Common myeloid progenitor, CD34-positive (primary cell): ENCODE results near the gene VWC2L.

Experiments used
- CTCF ChIA-PET: fragments of 350-600 bp; sonication (Branson Sonifier 250); formaldehyde crosslinking; loops from one replicate; lab custom pipeline; 2021; ENCODE audit warnings: antibody characterized with exemption; lab: Charles Lee
- POLR2A ChIA-PET: fragments of 350-600 bp; sonication (Branson Sonifier 250); formaldehyde crosslinking; loops from one replicate; lab custom pipeline; 2021; ENCODE audit warnings: antibody characterized with exemption; lab: Charles Lee
- DNase-seq, 3 donors: peaks; one replicate each; pipeline versions ENCODE4 v3.0.0 to v3.0.0-alpha.2; 2013
- H3K27ac ChIP-seq, 2 experiments: 1 replicate in 1 of 2; 2 replicates in 1 of 2; pipeline ENCODE4 v1.7.0; 2013; ENCODE audit warnings: inconsistent platforms in 2 of 2, low read length in 2 of 2, mild to moderate bottlenecking in 2 of 2, low read depth in 1 of 2, moderate library complexity in 1 of 2; ENCODE audit not compliant: severe bottlenecking in 2 of 2, insufficient read depth in 1 of 2, poor library complexity in 1 of 2
- H3K27me3 ChIP-seq, 5 experiments: replicated peaks in 2 of 5; 1 replicate in 3 of 5; 2 replicates in 2 of 5; pipeline versions ENCODE4 v1.6.1 to v1.7.0; 2013; ENCODE audit warnings: low read length in 4 of 5, mild to moderate bottlenecking in 2 of 5, moderate library complexity in 2 of 5, inconsistent platforms in 1 of 5; ENCODE audit not compliant: insufficient read depth in 5 of 5, control insufficient read depth in 4 of 5
- H3K36me3 ChIP-seq, 4 experiments: 1 replicate in 2 of 4; 2 replicates in 2 of 4; pipeline versions ENCODE4 v1.6.1 to v1.7.0; 2013; ENCODE audit warnings: low read length in 3 of 4, control low read depth in 1 of 4, mild to moderate bottlenecking in 1 of 4; ENCODE audit not compliant: control insufficient read depth in 4 of 4, insufficient read depth in 4 of 4
- H3K4me1 ChIP-seq, 4 experiments: 1 replicate in 3 of 4; 2 replicates in 1 of 4; pipeline versions ENCODE4 v1.6.1 to v1.7.1; 2013; ENCODE audit warnings: low read length in 3 of 4, mild to moderate bottlenecking in 3 of 4, control low read depth in 1 of 4, inconsistent platforms in 1 of 4, moderate library complexity in 1 of 4; ENCODE audit not compliant: control insufficient read depth in 4 of 4, insufficient read depth in 4 of 4; ENCODE audit errors: control extremely low read depth in 1 of 4
- H3K4me3 ChIP-seq, 7 experiments: 1 replicate in 4 of 7; 2 replicates in 3 of 7; pipeline versions ENCODE4 v1.5.1 to v1.7.0; 2013; ENCODE audit warnings: mild to moderate bottlenecking in 7 of 7, low read length in 6 of 7, moderate library complexity in 6 of 7, inconsistent platforms in 2 of 7, low read depth in 2 of 7, control low read depth in 1 of 7; ENCODE audit not compliant: insufficient read depth in 4 of 7, control insufficient read depth in 1 of 7; ENCODE audit errors: extremely low read depth in 1 of 7
- H3K9me3 ChIP-seq, 5 experiments: 1 replicate in 4 of 5; 2 replicates in 1 of 5; pipeline versions ENCODE4 v1.6.1 to v1.7.1; 2013; ENCODE audit warnings: low read length in 4 of 5, mild to moderate bottlenecking in 2 of 5, inconsistent platforms in 1 of 5, low read depth in 1 of 5, moderate library complexity in 1 of 5; ENCODE audit not compliant: control insufficient read depth in 4 of 5, insufficient read depth in 2 of 5; ENCODE audit errors: control extremely low read depth in 1 of 5
- WGBS: methylation state at CpG from one replicate; pipeline ENCODE4 v1.1.5; 2013; ENCODE audit not compliant: insufficient coverage; 5-methylcytosine and 5-hydroxymethylcytosine counted together

VWC2L gene

GRCh38 chr2:214545898-214546542 lies 135.2 kb downstream of the VWC2L start:
- CTCF ChIA-PET, result no interaction called here
- POLR2A ChIA-PET, result no interaction called here
- no peak overlapping the region for H3K27ac ChIP-seq
- H3K27me3 ChIP-seq, result peaks cover 0 to 2% (median 0%) of the 10 kb centered on the region in 5 experiments
- no peak overlapping the region for H3K4me3 ChIP-seq
- H3K4me1 ChIP-seq, result peaks cover 0 to 8% (median 0%) of the 10 kb centered on the region in 4 experiments
- DNase-seq, result no peak
- no peaks in the 10 kb centered on the region for H3K9me3 ChIP-seq
- H3K36me3 ChIP-seq, result no peaks in the 10 kb centered on the region
- no CpG with 5 or more reads among the region's 1 CpG for WGBS

- DNase-seq, result no peak
- Histone ChIP-seq H3K27me3 (peaks cover 0 to 2% (median 0%) of the 10 kb centered on the region in 5 experiments), H3K36me3 (no peaks in the 10 kb centered on the region), H3K27ac (no peak overlapping the region), H3K4me3 (no peak overlapping the region), H3K9me3 (no peaks in the 10 kb centered on the region), H3K4me1 (peaks cover 0 to 10% (median 0%) of the 10 kb centered on the region in 4 experiments)
- ChIA-PET CTCF (no interaction called here), POLR2A (no interaction called here)
- WGBS, result 67% methylated on average over 3 of the region's 3 CpGs
Observed at GRCh38 chr2:214547931-214548330, 137.1 kb downstream of the VWC2L start.

GRCh38 chr2:214549946-214550345 lies 139.1 kb downstream of the VWC2L start:
- Histone ChIP-seq H3K36me3 (no peaks in the 10 kb centered on the region), H3K27ac (no peak overlapping the region), H3K27me3 (peaks cover 0 to 2% (median 0%) of the 10 kb centered on the region in 5 experiments), H3K4me3 (no peak overlapping the region), H3K9me3 (no peaks in the 10 kb centered on the region), H3K4me1 (peaks cover 0 to 10% (median 0%) of the 10 kb centered on the region in 4 experiments)
- DNase-seq, result no peak
- WGBS, result no CpG with 5 or more reads among the region's 2 CpGs
- POLR2A ChIA-PET, result no interaction called here
- CTCF ChIA-PET, result no interaction called here

- CTCF ChIA-PET, result no interaction called here
- Histone ChIP-seq H3K27ac (peak overlapping the region in 1 of 2 experiments; percentile 3), H3K4me1 (peaks cover 0 to 10% (median 0%) of the 10 kb centered on the region in 4 experiments), H3K9me3 (no peaks in the 10 kb centered on the region), H3K4me3 (no peak overlapping the region), H3K27me3 (peaks cover 0 to 2% (median 0%) of the 10 kb centered on the region in 5 experiments), H3K36me3 (no peaks in the 10 kb centered on the region)
- WGBS, result 62% methylated on average over 3 of the region's 3 CpGs
- peak; percentile 14 to 79 (median 69) for DNase-seq
- POLR2A ChIA-PET, result no interaction called here
Observed at GRCh38 chr2:214550786-214551185, 139.9 kb downstream of the VWC2L start.

GRCh38 chr2:214557884-214558283 lies 147.0 kb downstream of the VWC2L start:
- no peak for DNase-seq
- Histone ChIP-seq H3K4me3 (no peak overlapping the region), H3K4me1 (no peaks in the 10 kb centered on the region), H3K27ac (no peak overlapping the region), H3K9me3 (no peaks in the 10 kb centered on the region), H3K36me3 (no peaks in the 10 kb centered on the region), H3K27me3 (no peaks in the 10 kb centered on the region)
- POLR2A ChIA-PET, result no interaction called here
- CTCF ChIA-PET, result no interaction called here
- 98% methylated on average over 3 of the region's 3 CpGs for WGBS

GRCh38 chr2:214558341-214558740 lies 147.5 kb downstream of the VWC2L start:
- H3K9me3 ChIP-seq, result no peaks in the 10 kb centered on the region
- H3K36me3 ChIP-seq, result no peaks in the 10 kb centered on the region
- POLR2A ChIA-PET, result no interaction called here
- H3K27ac ChIP-seq, result no peak overlapping the region
- no peak for DNase-seq
- H3K4me3 ChIP-seq, result no peak overlapping the region
- WGBS, result no CpG with 5 or more reads among the region's 1 CpG
- CTCF ChIA-PET, result no interaction called here
- no peaks in the 10 kb centered on the region for H3K27me3 ChIP-seq
- H3K4me1 ChIP-seq, result no peaks in the 10 kb centered on the region

- CTCF ChIA-PET, result no interaction called here
- no peaks in the 10 kb centered on the region for H3K4me1 ChIP-seq
- WGBS, result 50% methylated on average over 2 of the region's 4 CpGs
- no peak for DNase-seq
- no peak overlapping the region for H3K4me3 ChIP-seq
- no peaks in the 10 kb centered on the region for H3K9me3 ChIP-seq
- no peak overlapping the region for H3K27ac ChIP-seq
- no peaks in the 10 kb centered on the region for H3K27me3 ChIP-seq
- no peaks in the 10 kb centered on the region for H3K36me3 ChIP-seq
- POLR2A ChIA-PET, result no interaction called here
Observed at GRCh38 chr2:214560176-214560575, 149.3 kb downstream of the VWC2L start.
